ENCODE data around the gene IGF1. TPM values are rescaled to one million over a fixed set of nuclear protein-coding genes. Genes with fewer than 3 reads are reported as not detected.

Gene IGF1
- total RNA-seq, 2 donors from 2014 or later = 15.8 to 44.8 TPM

- no peak for TF ChIP-seq CTCF (IDR thresholded peaks at IDR 0.05)
- no peak for TF ChIP-seq POLR2A (IDR thresholded peaks at IDR 0.05)
- no peak for DNase-seq
- no peak overlapping the region for H3K4me3 ChIP-seq
- no peaks in the 10 kb centered on the region for H3K36me3 ChIP-seq (replicated peaks in 1 of 2; ENCODE audit: insufficient read depth in 1 of 2, low read depth in 2 of 2)
- H3K9me3 ChIP-seq = no peaks in the 10 kb centered on the region
- intact Hi-C loops (cut with DNase I) = loop anchor here (10.0 kb wide), 1 partner anchor 177 kb away; no protein-coding TSS in a partner anchor
- no peak overlapping the region for H3K27ac ChIP-seq
- ATAC-seq = no peak
- H3K27me3 ChIP-seq = no peaks in the 10 kb centered on the region
- peaks cover 25% of the 10 kb centered on the region for H3K4me1 ChIP-seq
These were observed 1.5 kb upstream of the IGF1 start for GRCh38 chr12:102481705-102482425.

GRCh38 chr12:102479939-102480338, 424 bp downstream of the IGF1 start:
- ATAC-seq (no peak), DNase-seq (no peak)
- H3K27me3 ChIP-seq = no peaks in the 10 kb centered on the region
- intact Hi-C loops (cut with DNase I) = loop anchor here (10.0 kb wide), 1 partner anchor 175 kb away; no protein-coding TSS in a partner anchor
- TF ChIP-seq POLR2A (IDR thresholded peaks at IDR 0.05) (no peak), CTCF (IDR thresholded peaks at IDR 0.05) (no peak)
- no peak overlapping the region for H3K27ac ChIP-seq
- WGBS, 2 donors = 57 to 62% methylated on average over 4 of the region's 4 CpGs
- peaks cover 25% of the 10 kb centered on the region for H3K4me1 ChIP-seq
- H3K4me3 ChIP-seq = no peak overlapping the region
- H3K36me3 ChIP-seq (replicated peaks in 1 of 2; ENCODE audit: insufficient read depth in 1 of 2, low read depth in 2 of 2) = no peaks in the 10 kb centered on the region
- no peaks in the 10 kb centered on the region for H3K9me3 ChIP-seq

- intact Hi-C loops (cut with DNase I) = no loop called here
- Histone ChIP-seq H3K4me1 (peaks cover 27% of the 10 kb centered on the region), H3K9me3 (no peaks in the 10 kb centered on the region), H3K27ac (no peak overlapping the region), H3K36me3 (replicated peaks in 1 of 2; ENCODE audit: insufficient read depth in 1 of 2, low read depth in 2 of 2) (no peaks in the 10 kb centered on the region), H3K27me3 (no peaks in the 10 kb centered on the region), H3K4me3 (no peak overlapping the region)
- 37 to 43% methylated on average over 11 of the region's 11 CpGs for WGBS, 2 donors
- no peak for TF ChIP-seq CTCF (IDR thresholded peaks at IDR 0.05)
- no peak for TF ChIP-seq POLR2A (IDR thresholded peaks at IDR 0.05)
- DNase-seq (no peak), ATAC-seq (no peak)
These were observed 1.1 kb downstream of the IGF1 start for GRCh38 chr12:102479099-102479885.

- no peak overlapping the region for H3K4me3 ChIP-seq
- peak overlapping the region in 1 of 4 donors; percentile 18 for H3K27ac ChIP-seq
- intact Hi-C loops (cut with DNase I) = no loop called here
- H3K9me3 ChIP-seq = no peaks in the 10 kb centered on the region
- H3K27me3 ChIP-seq = no peaks in the 10 kb centered on the region
- 39% methylated on average over 4 of the region's 4 CpGs for WGBS, 2 donors
- TF ChIP-seq CTCF (IDR thresholded peaks at IDR 0.05) (no peak), POLR2A (IDR thresholded peaks at IDR 0.05) (no peak)
- peaks cover 26% of the 10 kb centered on the region for H3K4me1 ChIP-seq
- ATAC-seq (no peak), DNase-seq (no peak)
- H3K36me3 ChIP-seq (replicated peaks in 1 of 2; ENCODE audit: insufficient read depth in 1 of 2, low read depth in 2 of 2) = no peaks in the 10 kb centered on the region
These were observed 1.8 kb downstream of the IGF1 start for GRCh38 chr12:102478405-102479098.
